Omental fat pad (tissue), 4 donors: Measurements from ENCODE around the gene SIX3. TPM values are rescaled to one million over a fixed set of nuclear protein-coding genes. Genes with fewer than 3 reads are reported as not detected.

Experiments used
- ATAC-seq: fragments of 150-250 bp; one replicate; pipeline ENCODE4 v1.9.1; 2016; ENCODE audit warnings: mild to moderate bottlenecking, moderate library complexity; ENCODE audit not compliant: low FRiP score
- DNase-seq: peaks from one replicate; pipeline ENCODE4 v3.0.0-alpha.2; 2019; ENCODE audit warnings: low spot score
- CTCF ChIP-seq, 3 donors: fragments of 450-650 bp; IDR thresholded peaks; one replicate each; pipeline ENCODE4 v1.5.1; 2016 to 2017; ENCODE audit warnings: antibody characterized with exemption in 3 of 3, mild to moderate bottlenecking in 3 of 3, moderate library complexity in 2 of 3
- total RNA-seq, 4 donors: library from RNA; depleted of rRNA; stranded (reverse); fragments of >200 nt; gene quantifications; one replicate each; pipeline ENCODE4 v1.1.0, GENCODE V29; 2016

The SIX3 gene
- total RNA-seq, 4 donors from 2014 or later, result not detected

GRCh38 chr2:44959855-44960254 lies 18.4 kb downstream of the SIX3 start:
- TF ChIP-seq CTCF (IDR thresholded peaks at IDR 0.05), result no peak
- no peak for ATAC-seq
- no peak for DNase-seq

DNA sequence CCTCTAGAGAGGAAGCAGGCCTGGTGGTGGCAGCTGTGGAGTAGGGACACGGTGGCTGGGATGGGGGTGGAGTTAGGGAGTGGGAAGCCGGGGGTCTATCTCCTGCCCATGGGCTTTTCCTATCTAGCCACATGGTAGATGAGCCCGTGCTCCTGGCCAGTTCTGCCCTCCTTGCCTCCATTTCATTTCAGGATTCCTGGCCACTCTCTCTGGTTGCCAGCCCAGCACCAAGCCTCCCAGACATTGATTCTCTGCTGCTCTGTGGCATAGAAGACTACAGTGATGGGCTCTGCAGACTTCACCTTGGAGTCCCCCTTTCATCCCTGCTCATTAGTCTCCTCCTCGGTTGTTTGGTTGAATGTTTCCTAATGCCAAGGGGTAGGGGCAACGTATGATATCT lies 19.4 kb downstream of the SIX3 start:
- DNase-seq, result no peak
- no peak for TF ChIP-seq CTCF (IDR thresholded peaks at IDR 0.05)
- ATAC-seq, result no peak

DNA sequence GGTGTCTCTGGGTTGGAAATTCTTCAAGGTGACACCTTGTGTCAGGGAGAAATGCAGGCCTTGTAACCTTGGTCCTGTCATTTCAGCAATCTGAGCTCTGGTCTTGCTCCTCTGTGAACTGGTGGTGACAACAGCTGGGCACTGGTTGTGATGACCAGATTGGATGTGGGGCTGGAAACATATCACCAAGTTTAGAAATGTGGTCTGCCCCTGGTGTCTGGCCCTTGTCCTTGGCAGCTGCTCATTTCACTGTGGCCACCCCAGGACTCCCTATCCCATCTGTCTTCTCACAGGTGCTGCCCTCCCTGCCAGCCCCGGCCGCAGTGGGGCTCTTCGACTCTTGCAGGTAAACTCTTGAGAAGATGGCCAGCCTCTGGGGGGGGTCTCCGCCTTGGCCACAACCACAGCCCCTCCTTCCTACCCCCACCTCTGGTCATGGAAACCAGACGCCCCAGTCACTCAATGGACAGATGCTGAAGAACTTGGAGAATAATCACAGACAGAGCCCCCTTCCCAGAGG lies 20.7 kb downstream of the SIX3 start:
- no peak for ATAC-seq
- no peak for DNase-seq
- TF ChIP-seq CTCF (IDR thresholded peaks at IDR 0.05), result no peak

- ATAC-seq (no peak), DNase-seq (no peak)
- no peak for TF ChIP-seq CTCF (IDR thresholded peaks at IDR 0.05)
Measured at GRCh38 chr2:44964752-44965236, 23.3 kb downstream of the SIX3 start.

DNA sequence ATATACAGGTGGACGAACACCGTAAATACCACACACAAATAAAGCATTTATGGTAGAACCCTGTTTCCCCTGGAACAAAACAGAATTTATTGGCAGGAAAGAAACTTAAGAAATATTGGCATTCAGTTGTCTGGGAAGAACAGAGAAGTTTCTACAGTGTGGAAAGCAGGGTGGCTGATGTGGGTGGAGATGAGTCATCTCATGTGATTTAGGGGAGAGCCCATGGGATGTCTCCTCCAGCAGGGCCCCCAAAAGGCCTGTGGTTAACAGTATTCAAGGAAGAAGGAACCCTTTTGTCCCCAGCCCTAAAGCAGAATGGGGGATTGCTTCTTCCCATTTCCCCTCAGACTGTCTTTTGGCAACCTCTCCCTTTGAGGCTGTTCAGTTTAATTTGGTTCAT lies 24.2 kb downstream of the SIX3 start:
- no peak for TF ChIP-seq CTCF (IDR thresholded peaks at IDR 0.05)
- DNase-seq (no peak), ATAC-seq (peak; percentile 53)

- ATAC-seq (no peak), DNase-seq (no peak)
- TF ChIP-seq CTCF (IDR thresholded peaks at IDR 0.05), result no peak
Measured at GRCh38 chr2:44967056-44967455, 25.6 kb downstream of the SIX3 start.

DNA sequence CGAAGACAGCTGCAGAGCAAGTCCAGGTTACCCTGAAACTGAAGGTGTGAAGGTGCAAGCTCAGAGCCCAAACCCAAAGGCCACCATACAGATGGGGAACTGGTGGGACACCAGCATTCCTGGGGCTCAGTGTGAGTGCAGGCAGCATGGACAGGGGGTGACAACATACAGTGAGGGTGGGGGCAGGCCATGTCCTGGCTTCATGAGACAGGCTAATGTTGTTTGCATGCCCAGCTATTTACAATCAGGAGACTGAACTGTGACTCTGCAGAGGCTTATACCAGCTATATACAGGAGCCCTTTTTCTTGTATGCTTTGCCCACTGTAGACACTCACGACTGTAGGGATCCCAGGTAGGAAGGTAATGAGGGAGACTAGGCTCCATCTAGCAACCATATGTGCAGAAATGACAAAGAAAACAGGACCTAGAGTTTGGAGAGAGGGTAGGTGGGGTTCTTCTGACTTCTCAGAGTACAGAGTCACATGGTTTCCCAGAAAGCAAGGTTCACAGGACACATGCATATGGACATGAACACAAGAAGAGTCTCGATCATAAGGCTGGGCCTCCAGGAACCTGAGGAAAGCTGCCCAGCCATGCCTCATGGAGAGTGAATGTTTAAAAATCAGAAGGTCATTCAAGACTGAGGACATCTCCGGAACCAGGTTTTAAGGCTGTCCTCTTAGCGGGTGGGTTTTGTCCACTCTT lies 26.4 kb downstream of the SIX3 start:
- no peak for TF ChIP-seq CTCF (IDR thresholded peaks at IDR 0.05)
- DNase-seq (no peak), ATAC-seq (no peak)
